Type B pancreatic cell (in vitro differentiated cells): Measurements from ENCODE around the gene CEP164. TPM values are rescaled to one million over a fixed set of nuclear protein-coding genes. Genes with fewer than 3 reads are reported as not detected.

Experiments
- DNase-seq: peaks from one replicate; pipeline ENCODE4 v3.0.0; 2021; ENCODE audit warnings: mixed read lengths; ENCODE audit not compliant: unreplicated experiment; ENCODE audit errors: extremely low spot score
- H3K27ac Mint-ChIP-seq: 2 replicates; pipeline ENCODE4 v1.8.0; 2021; ENCODE audit warnings: mild to moderate bottlenecking, mixed read lengths
- H3K27me3 Mint-ChIP-seq: 2 replicates; pipeline ENCODE4 v1.8.0; 2021; ENCODE audit warnings: mixed read lengths
- H3K36me3 Mint-ChIP-seq: 2 replicates; pipeline ENCODE4 v1.8.0; 2021; ENCODE audit warnings: mixed read lengths
- H3K4me1 Mint-ChIP-seq: one replicate; pipeline ENCODE4 v1.8.0; 2021; ENCODE audit warnings: mixed read lengths; ENCODE audit not compliant: unreplicated experiment
- H3K4me3 Mint-ChIP-seq: 2 replicates; pipeline ENCODE4 v1.8.0; 2021; ENCODE audit warnings: mild to moderate bottlenecking, mixed read lengths
- H3K9me3 Mint-ChIP-seq: 2 replicates; pipeline ENCODE4 v1.8.0; 2021; ENCODE audit warnings: mixed read lengths
- CTCF ChIP-seq: fragments of 200-600 bp; sonication (generic); conservative IDR thresholded peaks from 2 replicates; pipeline ENCODE4 v1.5.0; 2021; ENCODE audit warnings: antibody characterized with exemption, mild to moderate bottlenecking
- total RNA-seq: library from RNA; stranded (reverse); gene quantifications from 2 replicates; pipeline ENCODE4 v1.2.1, GENCODE V29; 2021; ENCODE audit warnings: low replicate concordance

Gene CEP164
- total RNA-seq, 1 donor from 2014 or later = 42.1 TPM

GRCh38 chr11:117282956-117283355 is 44.7 kb upstream of the CEP164 start:
- Mint-ChIP-seq H3K27ac (no peak overlapping the region), H3K4me1 (no peaks in the 10 kb centered on the region), H3K36me3 (peaks cover 25% of the 10 kb centered on the region), H3K27me3 (no peaks in the 10 kb centered on the region), H3K9me3 (no peaks in the 10 kb centered on the region), H3K4me3 (no peak overlapping the region)
- no peak for DNase-seq
- no peak for TF ChIP-seq CTCF

- no peaks in the 10 kb centered on the region for H3K27me3 Mint-ChIP-seq
- H3K36me3 Mint-ChIP-seq = peaks cover 27% of the 10 kb centered on the region
- H3K9me3 Mint-ChIP-seq = no peaks in the 10 kb centered on the region
- H3K4me3 Mint-ChIP-seq = no peak overlapping the region
- TF ChIP-seq CTCF = no peak
- no peak for DNase-seq
- no peaks in the 10 kb centered on the region for H3K4me1 Mint-ChIP-seq
- H3K27ac Mint-ChIP-seq = no peak overlapping the region
Observed at GRCh38 chr11:117284053-117284452, 43.6 kb upstream of the CEP164 start.

GRCh38 chr11:117286588-117286987 is 41.1 kb upstream of the CEP164 start:
- H3K36me3 Mint-ChIP-seq = peaks cover 34% of the 10 kb centered on the region
- no peak for TF ChIP-seq CTCF
- H3K4me1 Mint-ChIP-seq = no peaks in the 10 kb centered on the region
- no peak overlapping the region for H3K27ac Mint-ChIP-seq
- no peak for DNase-seq
- no peak overlapping the region for H3K4me3 Mint-ChIP-seq
- no peaks in the 10 kb centered on the region for H3K9me3 Mint-ChIP-seq
- H3K27me3 Mint-ChIP-seq = no peaks in the 10 kb centered on the region

GRCh38 chr11:117287668-117288067 is 40.0 kb upstream of the CEP164 start:
- Mint-ChIP-seq H3K9me3 (no peaks in the 10 kb centered on the region), H3K4me3 (no peak overlapping the region), H3K27ac (no peak overlapping the region), H3K27me3 (no peaks in the 10 kb centered on the region), H3K36me3 (peaks cover 29% of the 10 kb centered on the region), H3K4me1 (no peaks in the 10 kb centered on the region)
- no peak for TF ChIP-seq CTCF
- no peak for DNase-seq

GRCh38 chr11:117289795-117290194 is 37.9 kb upstream of the CEP164 start:
- no peak for TF ChIP-seq CTCF
- Mint-ChIP-seq H3K27me3 (no peaks in the 10 kb centered on the region), H3K9me3 (no peaks in the 10 kb centered on the region), H3K4me3 (no peak overlapping the region), H3K36me3 (peaks cover 26% of the 10 kb centered on the region), H3K27ac (no peak overlapping the region), H3K4me1 (no peaks in the 10 kb centered on the region)
- no peak for DNase-seq

GRCh38 chr11:117290809-117291396 is 36.8 kb upstream of the CEP164 start, which contains the start of gene BACE1-AS:
TSS of gene BACE1-AS (plus strand) at chr11:117291346.
- Mint-ChIP-seq H3K4me3 (no peak within 1 kb of the TSS), H3K9me3 (no peaks in the 10 kb centered on the region), H3K36me3 (peaks cover 29% of the 10 kb centered on the region), H3K4me1 (no peaks in the 10 kb centered on the region), H3K27me3 (no peaks in the 10 kb centered on the region), H3K27ac (no peak within 1 kb of the TSS)
- no peak for DNase-seq
- no peak for TF ChIP-seq CTCF
